ENCODE results near the gene LCTL. TPM values are rescaled to one million over a fixed set of nuclear protein-coding genes. Genes with fewer than 3 reads are reported as not detected.

The LCTL gene
- total RNA-seq, 1 experiment from 2014 or later: not detected

DNA sequence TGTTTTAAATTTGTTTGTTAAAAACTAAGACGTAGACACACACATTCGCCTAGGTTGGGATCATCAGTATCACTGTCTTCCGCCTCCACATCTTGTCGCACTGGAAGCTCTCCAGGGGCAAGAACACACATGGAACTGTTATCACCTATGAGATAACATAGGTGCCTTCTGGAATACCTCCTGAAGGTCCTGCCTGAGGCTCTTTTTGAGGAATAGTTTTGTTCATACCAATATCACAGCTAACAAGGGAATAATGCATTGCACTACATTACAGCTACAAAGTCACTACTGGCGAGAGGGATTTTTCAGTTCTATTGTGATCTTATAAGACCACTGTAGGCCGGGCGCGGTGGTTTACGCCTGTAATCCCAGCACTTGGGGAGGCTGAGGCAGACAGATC is 30.7 kb downstream of the LCTL start:
- no peaks in the 10 kb centered on the region for H3K79me2 ChIP-seq (ENCODE audit: insufficient read depth, low read length)
- no peaks in the 10 kb centered on the region for H3K27me3 ChIP-seq (ENCODE audit: insufficient read depth, low read length)
- RAD21 ChIA-PET (ENCODE audit: low non-redundant PET in 1 of 2, low total read pairs in 2 of 2, uncharacterized antibody in 2 of 2, unreplicated experiment in 2 of 2): no interaction called here
- no TSS peak for BruUV-seq (replicated peaks)
- H3K4me3 ChIP-seq (replicated peaks in 1 of 2; ENCODE audit: low read depth in 1 of 2, low read length in 2 of 2): no peak overlapping the region
- H3K9me3 ChIP-seq (ENCODE audit: control insufficient read depth in 1 of 2, insufficient read depth in 1 of 2, low read depth in 1 of 2, low read length in 2 of 2): no peaks in the 10 kb centered on the region
- POLR2A ChIA-PET: no interaction called here
- H3K4me2 ChIP-seq (ENCODE audit: low read length): no peak overlapping the region
- intact Hi-C loops (cut with micrococcal nuclease): no loop called here
- TF ChIP-seq EGR1 (IDR thresholded peaks at IDR 0.05; ENCODE audit: low read depth) (no peak), SIN3A (IDR thresholded peaks at IDR 0.05; ENCODE audit: low read depth) (no peak), FOSL1 (IDR thresholded peaks at IDR 0.05; ENCODE audit: low read depth) (no peak)
- H4K20me1 ChIP-seq (ENCODE audit: insufficient read depth): no peaks in the 10 kb centered on the region
- H3K4me1 ChIP-seq (ENCODE audit: control insufficient read depth in 1 of 2, insufficient read depth in 2 of 2, low read length in 2 of 2): no peaks in the 10 kb centered on the region
- no peak overlapping the region for H2AFZ ChIP-seq (ENCODE audit: low read depth, low read length, poor library complexity, severe bottlenecking)
- DNase-seq (ENCODE audit: low read depth, low spot score) (no peak), ATAC-seq (no peak)
- no peaks in the 10 kb centered on the region for H3K9me2 ChIP-seq (ENCODE audit: insufficient read depth)
- peaks cover 22 to 27% of the 10 kb centered on the region in 2 experiments for H3K36me3 ChIP-seq (ENCODE audit: control insufficient read depth in 1 of 2, insufficient read depth in 2 of 2, low read length in 2 of 2)
- CTCF ChIA-PET: no interaction called here
- no peak overlapping the region for H3K27ac ChIP-seq (ENCODE audit: low read depth, low read length)
- H3K9ac ChIP-seq (ENCODE audit: low read length): no peak overlapping the region

DNA sequence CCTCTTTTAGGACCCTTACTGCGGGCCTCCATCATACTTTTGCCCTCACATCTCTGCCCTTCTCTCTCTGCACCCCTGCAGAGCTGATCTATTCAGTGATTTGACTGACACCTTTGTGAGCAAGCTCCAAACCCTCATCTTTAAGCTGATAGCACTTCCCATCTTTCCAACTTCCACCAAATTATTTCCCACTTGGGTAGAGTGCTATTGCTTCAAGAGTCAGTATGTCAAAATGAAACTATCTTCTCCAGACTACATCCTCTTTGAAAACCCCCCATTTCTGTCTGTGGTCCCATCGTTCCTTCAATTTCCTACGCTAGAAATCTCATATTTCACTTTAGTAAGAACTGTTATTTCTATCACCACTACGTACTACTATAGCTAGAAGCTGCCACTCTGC is 41.0 kb downstream of the LCTL start:
- Histone ChIP-seq H3K27me3 (ENCODE audit: insufficient read depth, low read length) (no peaks in the 10 kb centered on the region), H3K9me2 (ENCODE audit: insufficient read depth) (no peaks in the 10 kb centered on the region), H3K4me3 (replicated peaks in 1 of 2; ENCODE audit: low read depth in 1 of 2, low read length in 2 of 2) (no peak overlapping the region), H3K4me1 (ENCODE audit: control insufficient read depth in 1 of 2, insufficient read depth in 2 of 2, low read length in 2 of 2) (no peaks in the 10 kb centered on the region), H3K79me2 (ENCODE audit: insufficient read depth, low read length) (no peaks in the 10 kb centered on the region; the same call in 1 of the 2 replicates), H3K4me2 (ENCODE audit: low read length) (no peak overlapping the region), H4K20me1 (ENCODE audit: insufficient read depth) (no peaks in the 10 kb centered on the region), H3K9me3 (ENCODE audit: control insufficient read depth in 1 of 2, insufficient read depth in 1 of 2, low read depth in 1 of 2, low read length in 2 of 2) (no peaks in the 10 kb centered on the region), H3K36me3 (ENCODE audit: control insufficient read depth in 1 of 2, insufficient read depth in 2 of 2, low read length in 2 of 2) (peaks cover 28 to 32% of the 10 kb centered on the region in 2 experiments; a peak in 3 of 4 replicates), H3K27ac (ENCODE audit: low read depth, low read length) (no peak overlapping the region), H3K9ac (ENCODE audit: low read length) (no peak overlapping the region), H2AFZ (ENCODE audit: low read depth, low read length, poor library complexity, severe bottlenecking) (no peak overlapping the region)
- DNase-seq (ENCODE audit: low read depth, low spot score) (no peak), ATAC-seq (no peak)
- ChIA-PET RAD21 (ENCODE audit: low non-redundant PET in 1 of 2, low total read pairs in 2 of 2, uncharacterized antibody in 2 of 2, unreplicated experiment in 2 of 2) (no interaction called here), CTCF (no interaction called here), POLR2A (no interaction called here)
- BruUV-seq (replicated peaks): no TSS peak
- intact Hi-C loops (cut with micrococcal nuclease): no loop called here
- no peak for TF ChIP-seq POLR2AphosphoS5 (IDR thresholded peaks at IDR 0.05; ENCODE audit: low read depth, low read length)
- TF ChIP-seq, protein P1, sequence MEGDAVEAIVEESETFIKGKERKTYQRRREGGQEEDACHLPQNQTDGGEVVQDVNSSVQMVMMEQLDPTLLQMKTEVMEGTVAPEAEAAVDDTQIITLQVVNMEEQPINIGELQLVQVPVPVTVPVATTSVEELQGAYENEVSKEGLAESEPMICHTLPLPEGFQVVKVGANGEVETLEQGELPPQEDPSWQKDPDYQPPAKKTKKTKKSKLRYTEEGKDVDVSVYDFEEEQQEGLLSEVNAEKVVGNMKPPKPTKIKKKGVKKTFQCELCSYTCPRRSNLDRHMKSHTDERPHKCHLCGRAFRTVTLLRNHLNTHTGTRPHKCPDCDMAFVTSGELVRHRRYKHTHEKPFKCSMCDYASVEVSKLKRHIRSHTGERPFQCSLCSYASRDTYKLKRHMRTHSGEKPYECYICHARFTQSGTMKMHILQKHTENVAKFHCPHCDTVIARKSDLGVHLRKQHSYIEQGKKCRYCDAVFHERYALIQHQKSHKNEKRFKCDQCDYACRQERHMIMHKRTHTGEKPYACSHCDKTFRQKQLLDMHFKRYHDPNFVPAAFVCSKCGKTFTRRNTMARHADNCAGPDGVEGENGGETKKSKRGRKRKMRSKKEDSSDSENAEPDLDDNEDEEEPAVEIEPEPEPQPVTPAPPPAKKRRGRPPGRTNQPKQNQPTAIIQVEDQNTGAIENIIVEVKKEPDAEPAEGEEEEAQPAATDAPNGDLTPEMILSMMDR (IDR thresholded peaks at IDR 0.05 in 2 of 3, conservative IDR thresholded peaks at IDR 0.05 in 1 of 3; ENCODE audit: borderline replicate concordance in 1 of 3, insufficient read depth in 1 of 3, low read depth in 2 of 3, low read length in 2 of 3): no peak
- TF ChIP-seq, protein P2, sequence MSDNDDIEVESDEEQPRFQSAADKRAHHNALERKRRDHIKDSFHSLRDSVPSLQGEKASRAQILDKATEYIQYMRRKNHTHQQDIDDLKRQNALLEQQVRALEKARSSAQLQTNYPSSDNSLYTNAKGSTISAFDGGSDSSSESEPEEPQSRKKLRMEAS (IDR thresholded peaks at IDR 0.05): no peak
- TF ChIP-seq EZH2 (IDR thresholded peaks at IDR 0.05): no peak
- TF ChIP-seq, protein P3, sequence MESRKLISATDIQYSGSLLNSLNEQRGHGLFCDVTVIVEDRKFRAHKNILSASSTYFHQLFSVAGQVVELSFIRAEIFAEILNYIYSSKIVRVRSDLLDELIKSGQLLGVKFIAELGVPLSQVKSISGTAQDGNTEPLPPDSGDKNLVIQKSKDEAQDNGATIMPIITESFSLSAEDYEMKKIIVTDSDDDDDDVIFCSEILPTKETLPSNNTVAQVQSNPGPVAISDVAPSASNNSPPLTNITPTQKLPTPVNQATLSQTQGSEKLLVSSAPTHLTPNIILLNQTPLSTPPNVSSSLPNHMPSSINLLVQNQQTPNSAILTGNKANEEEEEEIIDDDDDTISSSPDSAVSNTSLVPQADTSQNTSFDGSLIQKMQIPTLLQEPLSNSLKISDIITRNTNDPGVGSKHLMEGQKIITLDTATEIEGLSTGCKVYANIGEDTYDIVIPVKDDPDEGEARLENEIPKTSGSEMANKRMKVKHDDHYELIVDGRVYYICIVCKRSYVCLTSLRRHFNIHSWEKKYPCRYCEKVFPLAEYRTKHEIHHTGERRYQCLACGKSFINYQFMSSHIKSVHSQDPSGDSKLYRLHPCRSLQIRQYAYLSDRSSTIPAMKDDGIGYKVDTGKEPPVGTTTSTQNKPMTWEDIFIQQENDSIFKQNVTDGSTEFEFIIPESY (IDR thresholded peaks at IDR 0.05; ENCODE audit: extremely low read depth, insufficient replicate concordance, low read length): no peak
- TF ChIP-seq SIN3A (IDR thresholded peaks at IDR 0.05; ENCODE audit: low read depth): no peak
- TF ChIP-seq RAD21 (IDR thresholded peaks at IDR 0.05; ENCODE audit: low read depth): no peak
- no peak for TF ChIP-seq ZFX (IDR thresholded peaks at IDR 0.05)
- TF ChIP-seq, protein P4, sequence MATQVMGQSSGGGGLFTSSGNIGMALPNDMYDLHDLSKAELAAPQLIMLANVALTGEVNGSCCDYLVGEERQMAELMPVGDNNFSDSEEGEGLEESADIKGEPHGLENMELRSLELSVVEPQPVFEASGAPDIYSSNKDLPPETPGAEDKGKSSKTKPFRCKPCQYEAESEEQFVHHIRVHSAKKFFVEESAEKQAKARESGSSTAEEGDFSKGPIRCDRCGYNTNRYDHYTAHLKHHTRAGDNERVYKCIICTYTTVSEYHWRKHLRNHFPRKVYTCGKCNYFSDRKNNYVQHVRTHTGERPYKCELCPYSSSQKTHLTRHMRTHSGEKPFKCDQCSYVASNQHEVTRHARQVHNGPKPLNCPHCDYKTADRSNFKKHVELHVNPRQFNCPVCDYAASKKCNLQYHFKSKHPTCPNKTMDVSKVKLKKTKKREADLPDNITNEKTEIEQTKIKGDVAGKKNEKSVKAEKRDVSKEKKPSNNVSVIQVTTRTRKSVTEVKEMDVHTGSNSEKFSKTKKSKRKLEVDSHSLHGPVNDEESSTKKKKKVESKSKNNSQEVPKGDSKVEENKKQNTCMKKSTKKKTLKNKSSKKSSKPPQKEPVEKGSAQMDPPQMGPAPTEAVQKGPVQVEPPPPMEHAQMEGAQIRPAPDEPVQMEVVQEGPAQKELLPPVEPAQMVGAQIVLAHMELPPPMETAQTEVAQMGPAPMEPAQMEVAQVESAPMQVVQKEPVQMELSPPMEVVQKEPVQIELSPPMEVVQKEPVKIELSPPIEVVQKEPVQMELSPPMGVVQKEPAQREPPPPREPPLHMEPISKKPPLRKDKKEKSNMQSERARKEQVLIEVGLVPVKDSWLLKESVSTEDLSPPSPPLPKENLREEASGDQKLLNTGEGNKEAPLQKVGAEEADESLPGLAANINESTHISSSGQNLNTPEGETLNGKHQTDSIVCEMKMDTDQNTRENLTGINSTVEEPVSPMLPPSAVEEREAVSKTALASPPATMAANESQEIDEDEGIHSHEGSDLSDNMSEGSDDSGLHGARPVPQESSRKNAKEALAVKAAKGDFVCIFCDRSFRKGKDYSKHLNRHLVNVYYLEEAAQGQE (IDR thresholded peaks at IDR 0.05; ENCODE audit: low read depth): no peak
- TF ChIP-seq EZH2phosphoT487 (IDR thresholded peaks at IDR 0.05; ENCODE audit: borderline replicate concordance): no peak
- TF ChIP-seq, protein P5, sequence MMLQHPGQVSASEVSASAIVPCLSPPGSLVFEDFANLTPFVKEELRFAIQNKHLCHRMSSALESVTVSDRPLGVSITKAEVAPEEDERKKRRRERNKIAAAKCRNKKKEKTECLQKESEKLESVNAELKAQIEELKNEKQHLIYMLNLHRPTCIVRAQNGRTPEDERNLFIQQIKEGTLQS (IDR thresholded peaks at IDR 0.05): no peak
